ENCODE measurements around the gene KCNB1.
"Not testable (repeated sequence)": the region's sequence is repeated elsewhere in the genome, so short reads cannot be mapped to it uniquely, and the experiment has no call there.

- TF ChIP-seq CTCF (conservative IDR thresholded peaks at IDR 0.05); ZFX (IDR thresholded peaks at IDR 0.05): not testable (repeated sequence)
Measured at GRCh38 chr20:49314052-49314451, 168.4 kb downstream of the KCNB1 start.
